ENCODE data around the gene FBXL7.

Gene FBXL7

DNA sequence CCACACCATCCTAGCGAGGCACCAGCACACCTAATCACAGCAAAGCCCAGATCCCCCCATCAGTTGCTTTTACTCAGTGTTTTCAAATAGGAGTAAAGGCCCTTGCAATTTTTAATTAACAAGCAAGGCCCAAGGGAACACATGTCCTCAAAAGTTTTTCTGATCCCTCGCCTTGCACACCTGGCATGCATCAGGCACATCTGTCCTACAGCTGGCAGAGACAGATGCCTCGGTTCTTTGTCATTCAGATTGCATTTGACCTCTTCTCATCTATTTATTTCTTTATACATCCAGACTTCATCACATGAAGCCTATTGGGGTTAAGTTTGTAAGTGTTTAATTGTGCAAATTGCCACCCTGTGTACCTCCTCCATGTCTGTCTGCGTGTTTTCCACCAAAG is 438.2 kb downstream of the FBXL7 start:
- peaks cover 7% of the 10 kb centered on the region; the same call in 1 of the 2 replicates for H3K9me3 ChIP-seq (ENCODE audit: control insufficient read depth, insufficient read depth, low read length)
- H3K27me3 ChIP-seq (ENCODE audit: control insufficient read depth, low read length), result no peaks in the 10 kb centered on the region
- no peak for TF ChIP-seq EZH2phosphoT487 (IDR thresholded peaks at IDR 0.05; ENCODE audit: borderline replicate concordance, low read length)
- TF ChIP-seq CTCF (IDR thresholded peaks at IDR 0.05; ENCODE audit: low read depth, low read length, poor library complexity, severe bottlenecking), result no peak
- no peaks in the 10 kb centered on the region for H3K4me1 ChIP-seq (ENCODE audit: control insufficient read depth, low read length)
- H3K27ac ChIP-seq (ENCODE audit: low read depth, low read length), result no peak overlapping the region
- no peak overlapping the region for H3K4me2 ChIP-seq (ENCODE audit: low read length)
- no peaks in the 10 kb centered on the region for H3K79me2 ChIP-seq (ENCODE audit: control insufficient read depth, low read length)
- H3K4me3 ChIP-seq (ENCODE audit: low read length), result no peak overlapping the region
- no peaks in the 10 kb centered on the region for H3K9me2 ChIP-seq (replicated peaks; ENCODE audit: control insufficient read depth, low read length)
- H3F3A ChIP-seq (ENCODE audit: control insufficient read depth, insufficient read depth), result no peaks in the 10 kb centered on the region
- H3K36me3 ChIP-seq (ENCODE audit: control insufficient read depth, low read length), result no peaks in the 10 kb centered on the region
- no peaks in the 10 kb centered on the region for H4K20me1 ChIP-seq (ENCODE audit: control insufficient read depth, insufficient read depth, low read depth, low read length)

DNA sequence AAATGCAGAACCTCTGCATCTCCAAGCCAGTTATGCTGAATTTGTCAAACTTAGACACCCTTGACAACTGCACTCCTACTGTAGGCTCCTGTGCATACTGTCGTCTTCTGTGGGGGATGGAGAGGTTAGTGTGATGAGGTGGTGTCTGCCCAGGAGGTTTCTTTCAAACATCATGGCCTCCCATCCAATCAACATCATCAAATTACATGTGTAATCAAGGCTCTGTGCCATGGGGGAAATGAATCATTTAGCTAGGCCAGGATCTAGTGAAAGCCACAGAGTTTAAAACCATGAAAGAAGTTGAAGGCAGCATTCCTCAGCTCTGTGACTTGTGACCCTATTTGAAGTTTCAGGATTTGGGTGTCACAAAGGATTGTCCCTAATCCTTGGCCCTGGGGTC is 439.0 kb downstream of the FBXL7 start:
- Histone ChIP-seq H3K9me3 (ENCODE audit: control insufficient read depth, insufficient read depth, low read length) (peaks cover 7% of the 10 kb centered on the region; the same call in 1 of the 2 replicates), H3K4me3 (ENCODE audit: low read length) (no peak overlapping the region), H3F3A (ENCODE audit: control insufficient read depth, insufficient read depth) (no peaks in the 10 kb centered on the region), H3K9me2 (replicated peaks; ENCODE audit: control insufficient read depth, low read length) (no peaks in the 10 kb centered on the region), H3K27ac (ENCODE audit: low read depth, low read length) (no peak overlapping the region), H3K4me2 (ENCODE audit: low read length) (no peak overlapping the region), H3K79me2 (ENCODE audit: control insufficient read depth, low read length) (no peaks in the 10 kb centered on the region), H3K36me3 (ENCODE audit: control insufficient read depth, low read length) (no peaks in the 10 kb centered on the region), H3K4me1 (ENCODE audit: control insufficient read depth, low read length) (no peaks in the 10 kb centered on the region), H4K20me1 (ENCODE audit: control insufficient read depth, insufficient read depth, low read depth, low read length) (no peaks in the 10 kb centered on the region), H3K27me3 (ENCODE audit: control insufficient read depth, low read length) (no peaks in the 10 kb centered on the region)
- TF ChIP-seq EZH2phosphoT487 (IDR thresholded peaks at IDR 0.05; ENCODE audit: borderline replicate concordance, low read length) (no peak), CTCF (IDR thresholded peaks at IDR 0.05; ENCODE audit: low read depth, low read length, poor library complexity, severe bottlenecking) (no peak)

GRCh38 chr5:15940905-15941304 is 440.9 kb downstream of the FBXL7 start:
- Histone ChIP-seq H4K20me1 (ENCODE audit: control insufficient read depth, insufficient read depth, low read depth, low read length) (no peaks in the 10 kb centered on the region), H3K9me3 (ENCODE audit: control insufficient read depth, insufficient read depth, low read length) (peaks cover 7% of the 10 kb centered on the region; the same call in 1 of the 2 replicates), H3K4me1 (ENCODE audit: control insufficient read depth, low read length) (no peaks in the 10 kb centered on the region), H3K79me2 (ENCODE audit: control insufficient read depth, low read length) (no peaks in the 10 kb centered on the region), H3K4me2 (ENCODE audit: low read length) (no peak overlapping the region), H3K4me3 (ENCODE audit: low read length) (no peak overlapping the region), H3K27me3 (ENCODE audit: control insufficient read depth, low read length) (no peaks in the 10 kb centered on the region), H3F3A (ENCODE audit: control insufficient read depth, insufficient read depth) (no peaks in the 10 kb centered on the region), H3K9me2 (replicated peaks; ENCODE audit: control insufficient read depth, low read length) (no peaks in the 10 kb centered on the region), H3K27ac (ENCODE audit: low read depth, low read length) (no peak overlapping the region), H3K36me3 (ENCODE audit: control insufficient read depth, low read length) (no peaks in the 10 kb centered on the region)
- TF ChIP-seq EZH2phosphoT487 (IDR thresholded peaks at IDR 0.05; ENCODE audit: borderline replicate concordance, low read length) (no peak), CTCF (IDR thresholded peaks at IDR 0.05; ENCODE audit: low read depth, low read length, poor library complexity, severe bottlenecking) (no peak)

- H3K4me1 ChIP-seq (ENCODE audit: control insufficient read depth, low read length), result no peaks in the 10 kb centered on the region
- no peak overlapping the region for H3K27ac ChIP-seq (ENCODE audit: low read depth, low read length)
- H3K79me2 ChIP-seq (ENCODE audit: control insufficient read depth, low read length), result no peaks in the 10 kb centered on the region
- no peak overlapping the region for H3K4me3 ChIP-seq (ENCODE audit: low read length)
- no peaks in the 10 kb centered on the region for H3K36me3 ChIP-seq (ENCODE audit: control insufficient read depth, low read length)
- H3K9me2 ChIP-seq (replicated peaks; ENCODE audit: control insufficient read depth, low read length), result no peaks in the 10 kb centered on the region
- TF ChIP-seq CTCF (IDR thresholded peaks at IDR 0.05; ENCODE audit: low read depth, low read length, poor library complexity, severe bottlenecking) (no peak), EZH2phosphoT487 (IDR thresholded peaks at IDR 0.05; ENCODE audit: borderline replicate concordance, low read length) (no peak)
- H3K9me3 ChIP-seq (ENCODE audit: control insufficient read depth, insufficient read depth, low read length), result no peaks in the 10 kb centered on the region
- H3K27me3 ChIP-seq (ENCODE audit: control insufficient read depth, low read length), result no peaks in the 10 kb centered on the region
- no peak overlapping the region for H3K4me2 ChIP-seq (ENCODE audit: low read length)
- no peaks in the 10 kb centered on the region for H3F3A ChIP-seq (ENCODE audit: control insufficient read depth, insufficient read depth)
- H4K20me1 ChIP-seq (ENCODE audit: control insufficient read depth, insufficient read depth, low read depth, low read length), result no peaks in the 10 kb centered on the region
These were observed 443.5 kb downstream of the FBXL7 start for GRCh38 chr5:15943487-15943886.
